ENCODE data around the gene CNDP2.

Gene CNDP2

GRCh38 chr18:74457725-74458421, 38.3 kb upstream of the CNDP2 start:
- no peak overlapping the region for H3K4me2 ChIP-seq (ENCODE audit: low read length)
- no peak for TF ChIP-seq CTCF (IDR thresholded peaks at IDR 0.05; ENCODE audit: low read depth, low read length, poor library complexity, severe bottlenecking)
- no peak for TF ChIP-seq EZH2phosphoT487 (IDR thresholded peaks at IDR 0.05; ENCODE audit: borderline replicate concordance, low read length)
- no peaks in the 10 kb centered on the region for H4K20me1 ChIP-seq (ENCODE audit: control insufficient read depth, insufficient read depth, low read depth, low read length)
- H3K27ac ChIP-seq (ENCODE audit: low read depth, low read length) = no peak overlapping the region
- H3K9me3 ChIP-seq (ENCODE audit: control insufficient read depth, insufficient read depth, low read length) = no peaks in the 10 kb centered on the region
- no peaks in the 10 kb centered on the region for H3K9me2 ChIP-seq (replicated peaks; ENCODE audit: control insufficient read depth, low read length)
- peaks cover 15% of the 10 kb centered on the region; the same call in 1 of the 2 replicates for H3K27me3 ChIP-seq (ENCODE audit: control insufficient read depth, low read length)
- H3K4me1 ChIP-seq (ENCODE audit: control insufficient read depth, low read length) = no peaks in the 10 kb centered on the region
- no peak overlapping the region for H3K4me3 ChIP-seq (ENCODE audit: low read length)
- no peaks in the 10 kb centered on the region for H3K79me2 ChIP-seq (ENCODE audit: control insufficient read depth, low read length)
- no peaks in the 10 kb centered on the region for H3F3A ChIP-seq (ENCODE audit: control insufficient read depth, insufficient read depth)
- H3K36me3 ChIP-seq (ENCODE audit: control insufficient read depth, low read length) = no peaks in the 10 kb centered on the region

DNA sequence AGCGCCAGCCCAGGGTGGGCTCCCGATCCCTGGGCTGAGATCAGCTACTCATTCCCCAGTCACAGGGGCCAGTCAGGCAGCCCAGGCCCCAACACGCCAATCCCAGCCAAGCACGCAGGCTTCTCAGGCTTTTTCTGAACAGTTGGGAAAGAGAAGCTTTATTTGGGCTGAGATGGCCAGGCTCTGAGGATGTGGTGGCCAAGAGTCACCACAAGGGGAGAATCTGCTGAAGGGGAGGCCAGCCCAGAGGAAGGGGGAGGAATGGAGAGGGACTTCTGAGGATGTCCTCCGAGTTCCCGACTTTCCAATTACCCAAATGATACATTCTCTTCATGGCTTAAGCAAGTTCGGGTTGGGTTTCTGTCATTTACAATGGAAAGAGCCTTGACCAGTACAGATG, 36.3 kb upstream of the CNDP2 start:
- no peaks in the 10 kb centered on the region for H3K4me1 ChIP-seq (ENCODE audit: control insufficient read depth, low read length)
- H3K9me3 ChIP-seq (ENCODE audit: control insufficient read depth, insufficient read depth, low read length) = no peaks in the 10 kb centered on the region
- no peak overlapping the region for H3K4me3 ChIP-seq (ENCODE audit: low read length)
- no peaks in the 10 kb centered on the region for H4K20me1 ChIP-seq (ENCODE audit: control insufficient read depth, insufficient read depth, low read depth, low read length)
- H3K36me3 ChIP-seq (ENCODE audit: control insufficient read depth, low read length) = no peaks in the 10 kb centered on the region
- no peaks in the 10 kb centered on the region for H3K79me2 ChIP-seq (ENCODE audit: control insufficient read depth, low read length)
- peaks cover 6% of the 10 kb centered on the region; the same call in 1 of the 2 replicates for H3K27me3 ChIP-seq (ENCODE audit: control insufficient read depth, low read length)
- H3K27ac ChIP-seq (ENCODE audit: low read depth, low read length) = no peak overlapping the region
- H3K4me2 ChIP-seq (ENCODE audit: low read length) = no peak overlapping the region
- H3F3A ChIP-seq (ENCODE audit: control insufficient read depth, insufficient read depth) = no peaks in the 10 kb centered on the region
- no peaks in the 10 kb centered on the region for H3K9me2 ChIP-seq (replicated peaks; ENCODE audit: control insufficient read depth, low read length)
- TF ChIP-seq EZH2phosphoT487 (IDR thresholded peaks at IDR 0.05; ENCODE audit: borderline replicate concordance, low read length) = no peak
- no peak for TF ChIP-seq CTCF (IDR thresholded peaks at IDR 0.05; ENCODE audit: low read depth, low read length, poor library complexity, severe bottlenecking)

GRCh38 chr18:74460825-74461224, 35.3 kb upstream of the CNDP2 start:
- no peak for TF ChIP-seq EZH2phosphoT487 (IDR thresholded peaks at IDR 0.05; ENCODE audit: borderline replicate concordance, low read length)
- no peak for TF ChIP-seq CTCF (IDR thresholded peaks at IDR 0.05; ENCODE audit: low read depth, low read length, poor library complexity, severe bottlenecking)
- Histone ChIP-seq H3K36me3 (ENCODE audit: control insufficient read depth, low read length) (no peaks in the 10 kb centered on the region), H3K79me2 (ENCODE audit: control insufficient read depth, low read length) (no peaks in the 10 kb centered on the region), H3F3A (ENCODE audit: control insufficient read depth, insufficient read depth) (no peaks in the 10 kb centered on the region), H3K9me3 (ENCODE audit: control insufficient read depth, insufficient read depth, low read length) (no peaks in the 10 kb centered on the region), H3K27me3 (ENCODE audit: control insufficient read depth, low read length) (peaks cover 6% of the 10 kb centered on the region; the same call in 1 of the 2 replicates), H3K4me1 (ENCODE audit: control insufficient read depth, low read length) (no peaks in the 10 kb centered on the region), H3K9me2 (replicated peaks; ENCODE audit: control insufficient read depth, low read length) (no peaks in the 10 kb centered on the region), H3K27ac (ENCODE audit: low read depth, low read length) (no peak overlapping the region), H4K20me1 (ENCODE audit: control insufficient read depth, insufficient read depth, low read depth, low read length) (no peaks in the 10 kb centered on the region), H3K4me3 (ENCODE audit: low read length) (no peak overlapping the region), H3K4me2 (ENCODE audit: low read length) (no peak overlapping the region)

Measured in DOHH2 (cell line).